ENCODE measurements around the gene PHOSPHO1.
"Not testable (repeated sequence)": the region's sequence is repeated elsewhere in the genome, so short reads cannot be mapped to it uniquely, and the experiment has no call there.

DNA sequence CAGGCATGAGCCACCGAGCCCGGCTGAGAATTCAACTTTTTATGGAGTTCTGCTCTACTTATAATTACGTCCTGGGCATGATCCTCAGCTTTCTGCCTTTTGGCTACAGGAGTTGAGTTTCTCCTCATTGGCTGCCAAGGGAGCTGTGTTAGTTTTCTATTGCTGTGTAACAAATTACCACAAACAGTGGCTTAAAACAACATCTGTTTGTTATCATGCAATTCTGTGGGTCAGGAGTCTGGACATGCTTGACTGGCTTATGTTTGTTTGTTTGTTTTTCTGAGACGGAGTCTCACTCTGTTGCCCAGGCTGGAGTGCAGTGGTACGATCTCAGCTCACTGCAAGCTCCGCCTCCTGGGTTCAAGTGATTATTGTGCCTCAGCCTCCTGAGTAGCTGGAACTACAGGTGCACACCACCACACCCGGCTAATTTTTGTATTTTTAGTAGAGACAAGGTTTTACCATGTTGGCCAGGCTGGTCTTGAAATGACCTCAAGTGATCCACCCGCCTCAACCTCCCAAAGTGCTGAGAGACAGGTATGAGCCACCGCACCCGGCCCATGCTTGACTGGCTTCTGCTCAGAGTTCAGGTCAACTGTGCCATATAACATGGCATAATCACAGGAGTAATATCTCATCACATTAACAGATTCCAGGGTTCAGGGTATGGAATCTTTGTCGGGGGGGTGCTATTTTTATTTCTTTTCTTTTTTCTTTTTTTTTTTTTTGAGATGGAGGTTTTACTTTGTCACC lies 48.9 kb upstream of the PHOSPHO1 start:
- TF ChIP-seq, protein P1, sequence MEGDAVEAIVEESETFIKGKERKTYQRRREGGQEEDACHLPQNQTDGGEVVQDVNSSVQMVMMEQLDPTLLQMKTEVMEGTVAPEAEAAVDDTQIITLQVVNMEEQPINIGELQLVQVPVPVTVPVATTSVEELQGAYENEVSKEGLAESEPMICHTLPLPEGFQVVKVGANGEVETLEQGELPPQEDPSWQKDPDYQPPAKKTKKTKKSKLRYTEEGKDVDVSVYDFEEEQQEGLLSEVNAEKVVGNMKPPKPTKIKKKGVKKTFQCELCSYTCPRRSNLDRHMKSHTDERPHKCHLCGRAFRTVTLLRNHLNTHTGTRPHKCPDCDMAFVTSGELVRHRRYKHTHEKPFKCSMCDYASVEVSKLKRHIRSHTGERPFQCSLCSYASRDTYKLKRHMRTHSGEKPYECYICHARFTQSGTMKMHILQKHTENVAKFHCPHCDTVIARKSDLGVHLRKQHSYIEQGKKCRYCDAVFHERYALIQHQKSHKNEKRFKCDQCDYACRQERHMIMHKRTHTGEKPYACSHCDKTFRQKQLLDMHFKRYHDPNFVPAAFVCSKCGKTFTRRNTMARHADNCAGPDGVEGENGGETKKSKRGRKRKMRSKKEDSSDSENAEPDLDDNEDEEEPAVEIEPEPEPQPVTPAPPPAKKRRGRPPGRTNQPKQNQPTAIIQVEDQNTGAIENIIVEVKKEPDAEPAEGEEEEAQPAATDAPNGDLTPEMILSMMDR (IDR thresholded peaks at IDR 0.05): not testable (repeated sequence)
- TF ChIP-seq POLR2A (IDR thresholded peaks at IDR 0.05): not testable (repeated sequence)

Measured in lower leg skin (tissue), 3 donors.